Measurements from ENCODE around the gene CRABP2. TPM values are rescaled to one million over a fixed set of nuclear protein-coding genes. Genes with fewer than 3 reads are reported as not detected.

CRABP2 gene
- total and polyA plus RNA-seq, 2 experiments from 2014 or later: 45.9 to 137 TPM

DNA sequence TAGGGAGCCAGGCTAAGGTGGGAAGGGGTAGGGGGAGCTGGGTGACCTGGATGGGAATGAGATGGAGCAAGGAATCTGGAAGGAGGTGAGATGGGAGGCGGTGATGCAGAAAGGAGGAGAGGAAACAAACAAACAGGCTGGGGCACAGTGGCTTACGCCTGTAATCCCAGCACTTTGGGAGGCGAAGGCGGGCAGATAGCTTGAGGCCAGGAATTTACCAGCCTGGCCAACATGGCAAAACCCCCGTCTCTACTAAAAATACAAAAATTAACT lies 10.8 kb downstream of the CRABP2 start:
- no peak for ATAC-seq
- H3K4me1 ChIP-seq (ENCODE audit: insufficient read depth): peaks cover 49% of the 10 kb centered on the region
- peaks cover 36% of the 10 kb centered on the region for H3F3A ChIP-seq (replicated peaks; ENCODE audit: low read depth)
- Mint-ChIP-seq H3K9me3 (no peaks in the 10 kb centered on the region; the same call in 2 of the 3 replicates), H3K27me3 (ENCODE audit: insufficient read depth, low read depth, poor library complexity) (peaks cover 22% of the 10 kb centered on the region), H3K4me3 (peak overlapping the region; percentile 0; the same call in 1 of the 3 replicates), H3K27ac (peak overlapping the region; percentile 43), H3K36me3 (ENCODE audit: low read depth) (peaks cover 22% of the 10 kb centered on the region), H3K4me1 (peaks cover 57% of the 10 kb centered on the region)
- no peaks in the 10 kb centered on the region for H3K79me2 ChIP-seq (replicated peaks; ENCODE audit: insufficient read depth)
- no peaks in the 10 kb centered on the region for H3K9me2 ChIP-seq (ENCODE audit: insufficient read depth)
- peak overlapping the region; percentile 81 for H3K4me2 ChIP-seq
- H4K20me1 ChIP-seq (replicated peaks; ENCODE audit: insufficient read depth): no peaks in the 10 kb centered on the region
- H3K4me3 ChIP-seq: peak overlapping the region; percentile 51
- H3K27me3 ChIP-seq (ENCODE audit: insufficient read depth): peaks cover 22% of the 10 kb centered on the region
- TF ChIP-seq ZNF331 (CRISPR knock-in tag; IDR thresholded peaks at IDR 0.05; ENCODE audit: low read depth) (no peak), POLR2AphosphoS5 (IDR thresholded peaks at IDR 0.05; ENCODE audit: low read depth) (no peak), EZH2 (IDR thresholded peaks at IDR 0.05; ENCODE audit: low read depth, unreplicated experiment) (no peak), EZH2phosphoT487 (IDR thresholded peaks at IDR 0.05; ENCODE audit: unreplicated experiment) (no peak), CREB1 (CRISPR knock-in tag; IDR thresholded peaks at IDR 0.05; ENCODE audit: low read depth) (no peak), JUNB (IDR thresholded peaks at IDR 0.05; ENCODE audit: unreplicated experiment) (no peak), ZNF114 (CRISPR knock-in tag; IDR thresholded peaks at IDR 0.05) (no peak)
- TF ChIP-seq, protein P1, sequence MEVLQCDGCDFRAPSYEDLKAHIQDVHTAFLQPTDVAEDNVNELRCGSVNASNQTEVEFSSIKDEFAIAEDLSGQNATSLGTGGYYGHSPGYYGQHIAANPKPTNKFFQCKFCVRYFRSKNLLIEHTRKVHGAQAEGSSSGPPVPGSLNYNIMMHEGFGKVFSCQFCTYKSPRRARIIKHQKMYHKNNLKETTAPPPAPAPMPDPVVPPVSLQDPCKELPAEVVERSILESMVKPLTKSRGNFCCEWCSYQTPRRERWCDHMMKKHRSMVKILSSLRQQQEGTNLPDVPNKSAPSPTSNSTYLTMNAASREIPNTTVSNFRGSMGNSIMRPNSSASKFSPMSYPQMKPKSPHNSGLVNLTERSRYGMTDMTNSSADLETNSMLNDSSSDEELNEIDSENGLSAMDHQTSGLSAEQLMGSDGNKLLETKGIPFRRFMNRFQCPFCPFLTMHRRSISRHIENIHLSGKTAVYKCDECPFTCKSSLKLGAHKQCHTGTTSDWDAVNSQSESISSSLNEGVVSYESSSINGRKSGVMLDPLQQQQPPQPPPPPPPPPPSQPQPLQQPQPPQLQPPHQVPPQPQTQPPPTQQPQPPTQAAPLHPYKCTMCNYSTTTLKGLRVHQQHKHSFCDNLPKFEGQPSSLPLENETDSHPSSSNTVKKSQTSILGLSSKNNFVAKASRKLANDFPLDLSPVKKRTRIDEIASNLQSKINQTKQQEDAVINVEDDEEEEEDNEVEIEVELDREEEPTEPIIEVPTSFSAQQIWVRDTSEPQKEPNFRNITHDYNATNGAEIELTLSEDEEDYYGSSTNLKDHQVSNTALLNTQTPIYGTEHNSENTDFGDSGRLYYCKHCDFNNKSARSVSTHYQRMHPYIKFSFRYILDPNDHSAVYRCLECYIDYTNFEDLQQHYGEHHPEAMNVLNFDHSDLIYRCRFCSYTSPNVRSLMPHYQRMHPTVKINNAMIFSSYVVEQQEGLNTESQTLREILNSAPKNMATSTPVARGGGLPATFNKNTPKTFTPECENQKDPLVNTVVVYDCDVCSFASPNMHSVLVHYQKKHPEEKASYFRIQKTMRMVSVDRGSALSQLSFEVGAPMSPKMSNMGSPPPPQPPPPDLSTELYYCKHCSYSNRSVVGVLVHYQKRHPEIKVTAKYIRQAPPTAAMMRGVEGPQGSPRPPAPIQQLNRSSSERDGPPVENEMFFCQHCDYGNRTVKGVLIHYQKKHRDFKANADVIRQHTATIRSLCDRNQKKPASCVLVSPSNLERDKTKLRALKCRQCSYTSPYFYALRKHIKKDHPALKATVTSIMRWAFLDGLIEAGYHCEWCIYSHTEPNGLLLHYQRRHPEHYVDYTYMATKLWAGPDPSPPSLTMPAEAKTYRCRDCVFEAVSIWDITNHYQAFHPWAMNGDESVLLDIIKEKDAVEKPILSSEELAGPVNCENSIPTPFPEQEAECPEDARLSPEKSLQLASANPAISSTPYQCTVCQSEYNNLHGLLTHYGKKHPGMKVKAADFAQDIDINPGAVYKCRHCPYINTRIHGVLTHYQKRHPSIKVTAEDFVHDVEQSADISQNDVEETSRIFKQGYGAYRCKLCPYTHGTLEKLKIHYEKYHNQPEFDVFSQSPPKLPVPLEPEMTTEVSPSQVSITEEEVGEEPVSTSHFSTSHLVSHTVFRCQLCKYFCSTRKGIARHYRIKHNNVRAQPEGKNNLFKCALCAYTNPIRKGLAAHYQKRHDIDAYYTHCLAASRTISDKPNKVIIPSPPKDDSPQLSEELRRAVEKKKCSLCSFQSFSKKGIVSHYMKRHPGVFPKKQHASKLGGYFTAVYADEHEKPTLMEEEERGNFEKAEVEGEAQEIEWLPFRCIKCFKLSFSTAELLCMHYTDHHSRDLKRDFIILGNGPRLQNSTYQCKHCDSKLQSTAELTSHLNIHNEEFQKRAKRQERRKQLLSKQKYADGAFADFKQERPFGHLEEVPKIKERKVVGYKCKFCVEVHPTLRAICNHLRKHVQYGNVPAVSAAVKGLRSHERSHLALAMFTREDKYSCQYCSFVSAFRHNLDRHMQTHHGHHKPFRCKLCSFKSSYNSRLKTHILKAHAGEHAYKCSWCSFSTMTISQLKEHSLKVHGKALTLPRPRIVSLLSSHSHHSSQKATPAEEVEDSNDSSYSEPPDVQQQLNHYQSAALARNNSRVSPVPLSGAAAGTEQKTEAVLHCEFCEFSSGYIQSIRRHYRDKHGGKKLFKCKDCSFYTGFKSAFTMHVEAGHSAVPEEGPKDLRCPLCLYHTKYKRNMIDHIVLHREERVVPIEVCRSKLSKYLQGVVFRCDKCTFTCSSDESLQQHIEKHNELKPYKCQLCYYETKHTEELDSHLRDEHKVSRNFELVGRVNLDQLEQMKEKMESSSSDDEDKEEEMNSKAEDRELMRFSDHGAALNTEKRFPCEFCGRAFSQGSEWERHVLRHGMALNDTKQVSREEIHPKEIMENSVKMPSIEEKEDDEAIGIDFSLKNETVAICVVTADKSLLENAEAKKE (CRISPR knock-in tag; IDR thresholded peaks at IDR 0.05): no peak
- TF ChIP-seq, protein P2, sequence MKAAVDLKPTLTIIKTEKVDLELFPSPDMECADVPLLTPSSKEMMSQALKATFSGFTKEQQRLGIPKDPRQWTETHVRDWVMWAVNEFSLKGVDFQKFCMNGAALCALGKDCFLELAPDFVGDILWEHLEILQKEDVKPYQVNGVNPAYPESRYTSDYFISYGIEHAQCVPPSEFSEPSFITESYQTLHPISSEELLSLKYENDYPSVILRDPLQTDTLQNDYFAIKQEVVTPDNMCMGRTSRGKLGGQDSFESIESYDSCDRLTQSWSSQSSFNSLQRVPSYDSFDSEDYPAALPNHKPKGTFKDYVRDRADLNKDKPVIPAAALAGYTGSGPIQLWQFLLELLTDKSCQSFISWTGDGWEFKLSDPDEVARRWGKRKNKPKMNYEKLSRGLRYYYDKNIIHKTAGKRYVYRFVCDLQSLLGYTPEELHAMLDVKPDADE (IDR thresholded peaks at IDR 0.05): no peak
- TF ChIP-seq, protein P3, sequence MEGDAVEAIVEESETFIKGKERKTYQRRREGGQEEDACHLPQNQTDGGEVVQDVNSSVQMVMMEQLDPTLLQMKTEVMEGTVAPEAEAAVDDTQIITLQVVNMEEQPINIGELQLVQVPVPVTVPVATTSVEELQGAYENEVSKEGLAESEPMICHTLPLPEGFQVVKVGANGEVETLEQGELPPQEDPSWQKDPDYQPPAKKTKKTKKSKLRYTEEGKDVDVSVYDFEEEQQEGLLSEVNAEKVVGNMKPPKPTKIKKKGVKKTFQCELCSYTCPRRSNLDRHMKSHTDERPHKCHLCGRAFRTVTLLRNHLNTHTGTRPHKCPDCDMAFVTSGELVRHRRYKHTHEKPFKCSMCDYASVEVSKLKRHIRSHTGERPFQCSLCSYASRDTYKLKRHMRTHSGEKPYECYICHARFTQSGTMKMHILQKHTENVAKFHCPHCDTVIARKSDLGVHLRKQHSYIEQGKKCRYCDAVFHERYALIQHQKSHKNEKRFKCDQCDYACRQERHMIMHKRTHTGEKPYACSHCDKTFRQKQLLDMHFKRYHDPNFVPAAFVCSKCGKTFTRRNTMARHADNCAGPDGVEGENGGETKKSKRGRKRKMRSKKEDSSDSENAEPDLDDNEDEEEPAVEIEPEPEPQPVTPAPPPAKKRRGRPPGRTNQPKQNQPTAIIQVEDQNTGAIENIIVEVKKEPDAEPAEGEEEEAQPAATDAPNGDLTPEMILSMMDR (conservative IDR thresholded peaks at IDR 0.05; ENCODE audit: low read depth in 2 of 2): no peak
- peak; percentile 61 for DNase-seq (ENCODE audit: low spot score)
- H3K27ac ChIP-seq (ENCODE audit: low read depth): peak overlapping the region; percentile 97
- no peaks in the 10 kb centered on the region; the same call in 1 of the 2 replicates for H3K36me3 ChIP-seq (ENCODE audit: insufficient read depth)
- peak overlapping the region; percentile 78 for H2AFZ ChIP-seq
